Measurements from ENCODE around the gene PURB.

GRCh38 chr7:44883961-44884620 is 1.2 kb downstream of the PURB start:
- TF ChIP-seq EZH2 (IDR thresholded peaks at IDR 0.05) (no peak), POLR2AphosphoS5 (IDR thresholded peaks at IDR 0.05; ENCODE audit: borderline replicate concordance, low read depth, low read length) (no peak), FOXP2 (optimal IDR thresholded peaks at IDR 0.05; ENCODE audit: control extremely low read depth, extremely low read length, insufficient read depth) (no peak)

Measured in SK-N-MC (cell line).